H1 (cell line): ENCODE results near the gene KIDINS220. TPM values are rescaled to one million over a fixed set of nuclear protein-coding genes. Genes with fewer than 3 reads are reported as not detected.

ENCODE experiments used
- CTCF ChIA-PET: fragments of 300-600 bp; sonication (Branson Sonifier 250); formaldehyde crosslinking; loops from one replicate; lab custom pipeline; 2021; ENCODE audit not compliant: partially characterized antibody; lab: Charles Lee
- POLR2A ChIA-PET: fragments of 300-600 bp; sonication (Branson Sonifier 250); formaldehyde crosslinking; loops from one replicate; lab custom pipeline; 2021; ENCODE audit warnings: inconsistent platforms; ENCODE audit not compliant: partially characterized antibody; lab: Charles Lee
- DNase-seq, 2 experiments: peaks; one replicate each; pipeline versions ENCODE4 v3.0.0 to v3.0.0-alpha.2; 2010 to 2022; ENCODE audit warnings: low spot score in 2 of 2, low read depth in 1 of 2, mixed read lengths in 1 of 2
- FAIRE-seq: peaks from 2 replicates; lab custom pipeline; 2011; peaks lifted over from hg19 to GRCh38; lab: Jason Lieb, UNC
- H2AFZ ChIP-seq: 2 replicates; pipeline ENCODE4 v1.8.1; 2012; ENCODE audit warnings: low read length, inconsistent platforms
- H2AK5ac ChIP-seq: 2 replicates; pipeline ENCODE4 v1.6.1; 2013; ENCODE audit warnings: low read depth, low read length
- H2BK120ac ChIP-seq: replicated peaks from 2 replicates; pipeline ENCODE3; 2013; ENCODE audit warnings: low read depth, low read length, inconsistent platforms
- H2BK12ac ChIP-seq: 2 replicates; pipeline ENCODE4 v1.6.1; 2013; ENCODE audit warnings: low read depth, low read length
- H2BK15ac ChIP-seq: 2 replicates; pipeline ENCODE4 v1.6.1; 2013; ENCODE audit warnings: low read length
- H2BK20ac ChIP-seq: 2 replicates; pipeline ENCODE4 v1.6.1; 2013; ENCODE audit warnings: low read length
- H2BK5ac ChIP-seq: 2 replicates; pipeline ENCODE4 v1.6.1; 2013; ENCODE audit warnings: low read depth, low read length
- H3K14ac ChIP-seq: 2 replicates; pipeline ENCODE4 v1.6.1; 2013; ENCODE audit warnings: inconsistent platforms; ENCODE audit not compliant: insufficient read length
- H3K18ac ChIP-seq: 2 replicates; pipeline ENCODE4 v1.6.1; 2013; ENCODE audit warnings: low read length; ENCODE audit errors: extremely low read depth
- H3K23ac ChIP-seq: 2 replicates; pipeline ENCODE4 v1.6.1; 2013; ENCODE audit warnings: inconsistent platforms; ENCODE audit not compliant: insufficient read length
- H3K23me2 ChIP-seq: 2 replicates; pipeline ENCODE4 v1.6.1; 2013; ENCODE audit warnings: low read depth, low read length
- H3K27ac ChIP-seq: 2 replicates; pipeline ENCODE4 v1.6.1; 2011; ENCODE audit warnings: low read depth, low read length, inconsistent platforms
- H3K27me3 ChIP-seq, 4 experiments: replicated peaks in 1 of 4; 1 replicate in 1 of 4; 2 replicates in 3 of 4; pipeline versions ENCODE4 v1.6.1 to v1.8.1; 2011 to 2013; ENCODE audit warnings: low read length in 3 of 4, mild to moderate bottlenecking in 3 of 4, inconsistent platforms in 2 of 4, mixed read lengths in 2 of 4, moderate library complexity in 1 of 4; ENCODE audit not compliant: control insufficient read depth in 3 of 4, insufficient read depth in 3 of 4; ENCODE audit errors: extremely low read depth in 1 of 4
- H3K36me3 ChIP-seq, 4 experiments: 2 replicates each; pipeline versions ENCODE4 v1.6.1 to v1.8.1; 2011 to 2013; ENCODE audit warnings: mild to moderate bottlenecking in 4 of 4, low read length in 3 of 4, moderate library complexity in 2 of 4, control low read depth in 1 of 4, inconsistent platforms in 1 of 4; ENCODE audit not compliant: insufficient read depth in 4 of 4, control insufficient read depth in 2 of 4
- H3K4ac ChIP-seq: replicated peaks from 2 replicates; pipeline ENCODE3; 2013; ENCODE audit warnings: low read length, low read depth, mixed read lengths, inconsistent platforms; ENCODE audit not compliant: insufficient read length
- H3K4me1 ChIP-seq, 4 experiments: replicated peaks in 1 of 4; 1 replicate in 1 of 4; 2 replicates in 3 of 4; pipeline versions ENCODE4 v1.6.1 to v1.8.1; 2011 to 2013; ENCODE audit warnings: low read length in 3 of 4, inconsistent platforms in 2 of 4, mixed read lengths in 1 of 4; ENCODE audit not compliant: insufficient read depth in 4 of 4, control insufficient read depth in 3 of 4
- H3K4me2 ChIP-seq, 2 experiments: 2 replicates each; pipeline versions ENCODE4 v1.6.1 to v1.8.1; 2011 to 2013; ENCODE audit warnings: low read depth in 2 of 2, low read length in 2 of 2, control low read depth in 1 of 2, inconsistent platforms in 1 of 2, mild to moderate bottlenecking in 1 of 2; ENCODE audit not compliant: insufficient read depth in 1 of 2
- H3K4me3 ChIP-seq, 4 experiments: fragments of 200-600, 300-600 bp in 1 of 4; sonication (generic), shearing (Covaris generic), sonication (Bioruptor Twin) in 1 of 4; 2 replicates each; pipeline versions ENCODE4 v1.5.1 to v1.8.1; 2011 to 2016; ENCODE audit warnings: low read length in 4 of 4, low read depth in 3 of 4, control low read depth in 2 of 4, inconsistent platforms in 2 of 4, mild to moderate bottlenecking in 2 of 4, mixed read lengths in 1 of 4, moderate library complexity in 1 of 4; ENCODE audit not compliant: insufficient read depth in 2 of 4; ENCODE audit errors: extremely low read depth in 1 of 4
- H3K56ac ChIP-seq: replicated peaks from 2 replicates; pipeline ENCODE3; 2013; ENCODE audit warnings: low read depth, mild to moderate bottlenecking, mixed read lengths, low read length, inconsistent platforms; ENCODE audit not compliant: insufficient read length
- H3K79me1 ChIP-seq: 2 replicates; pipeline ENCODE4 v1.6.1; 2013; ENCODE audit warnings: low read depth, low read length, control low read depth
- H3K79me2 ChIP-seq, 2 experiments: 2 replicates each; pipeline versions ENCODE4 v1.6.1 to v1.8.1; 2012 to 2013; ENCODE audit warnings: low read length in 2 of 2, mild to moderate bottlenecking in 2 of 2, inconsistent platforms in 1 of 2; ENCODE audit not compliant: insufficient read depth in 2 of 2, control insufficient read depth in 1 of 2
- H3K9ac ChIP-seq, 4 experiments: replicated peaks in 1 of 4; 1 replicate in 1 of 4; 2 replicates in 3 of 4; pipeline versions ENCODE4 v1.6.1 to v1.8.1; 2011 to 2013; ENCODE audit warnings: low read depth in 3 of 4, low read length in 3 of 4, control low read depth in 2 of 4, mild to moderate bottlenecking in 2 of 4, moderate library complexity in 2 of 4, inconsistent platforms in 1 of 4; ENCODE audit errors: extremely low read depth in 1 of 4
- H3K9me3 ChIP-seq, 2 experiments: 2 replicates each; pipeline versions ENCODE4 v1.6.1 to v1.8.1; 2012 to 2013; ENCODE audit warnings: mild to moderate bottlenecking in 2 of 2, moderate library complexity in 2 of 2, control low read depth in 1 of 2, inconsistent platforms in 1 of 2, low read depth in 1 of 2, low read length in 1 of 2, mixed read lengths in 1 of 2; ENCODE audit not compliant: insufficient read depth in 2 of 2
- H4K20me1 ChIP-seq, 2 experiments: replicated peaks in 1 of 2; 2 replicates each; pipeline versions ENCODE3 to v1.8.1; 2011 to 2013; ENCODE audit warnings: inconsistent platforms in 2 of 2, low read length in 2 of 2, mild to moderate bottlenecking in 1 of 2; ENCODE audit not compliant: insufficient read depth in 2 of 2, control insufficient read depth in 1 of 2
- H4K5ac ChIP-seq: 2 replicates; pipeline ENCODE4 v1.6.1; 2013; ENCODE audit warnings: low read length, low read depth, mixed read lengths, inconsistent platforms; ENCODE audit not compliant: insufficient read length
- H4K8ac ChIP-seq: 2 replicates; pipeline ENCODE4 v1.8.0; 2013; ENCODE audit warnings: mild to moderate bottlenecking, moderate library complexity, low read length, inconsistent platforms; ENCODE audit not compliant: insufficient read depth; ENCODE audit errors: extremely low read depth
- H4K91ac ChIP-seq: replicated peaks from 2 replicates; pipeline ENCODE3; 2013; ENCODE audit warnings: low read length, mixed read lengths, inconsistent platforms; ENCODE audit not compliant: insufficient read length
- CBX5 ChIP-seq: fragments of 300-800, 300-1000 bp; sonication (generic); IDR thresholded peaks from 2 replicates; pipeline ENCODE4 v1.7.1; 2016; ENCODE audit warnings: antibody characterized with exemption, low read length, low read depth
- CEBPB ChIP-seq: IDR thresholded peaks from 2 replicates; pipeline ENCODE4 v1.6.1; 2012; ENCODE audit warnings: low read depth, low read length
- EZH2 ChIP-seq: fragments of 200-600 bp; sonication (generic); IDR thresholded peaks from 2 replicates; pipeline ENCODE4 v1.7.1; 2012; ENCODE audit warnings: low read depth, mild to moderate bottlenecking, moderate library complexity, low read length, inconsistent platforms; ENCODE audit not compliant: severe bottlenecking
- KDM5A ChIP-seq: fragments of 200-600 bp; IDR thresholded peaks from 2 replicates; pipeline ENCODE4 v1.7.1; 2012; ENCODE audit warnings: mild to moderate bottlenecking, low read length, inconsistent platforms, mixed read lengths
- RAD21 ChIP-seq, 2 experiments: IDR thresholded peaks in 1 of 2; conservative IDR thresholded peaks in 1 of 2; 2 replicates each; pipeline ENCODE4 v1.6.1; 2011; ENCODE audit warnings: low read depth in 2 of 2, low read length in 2 of 2, improper control_type of control experiment in 1 of 2, inconsistent platforms in 1 of 2, mild to moderate bottlenecking in 1 of 2, moderate library complexity in 1 of 2
- SIN3A ChIP-seq, 2 experiments: IDR thresholded peaks in 1 of 2; conservative IDR thresholded peaks in 1 of 2; 2 replicates each; pipeline ENCODE4 v1.6.1; 2011 to 2012; ENCODE audit warnings: low read length in 2 of 2, improper control_type of control experiment in 1 of 2, low read depth in 1 of 2, mild to moderate bottlenecking in 1 of 2
- TAF1 ChIP-seq: IDR thresholded peaks from 2 replicates; pipeline ENCODE4 v1.6.1; 2011; ENCODE audit warnings: mild to moderate bottlenecking, low read depth, low read length
- WGBS, 2 experiments: shearing (Covaris generic) in 1 of 2; methylation state at CpG; one replicate each; pipeline versions ENCODE4 v1.1.6 to v1.1.7; 2013 to 2015; ENCODE audit warnings: low lambda C conversion rate in 2 of 2, mixed read lengths in 2 of 2, inconsistent platforms in 1 of 2, low coverage in 1 of 2, missing lambda C conversion rate in 1 of 2; ENCODE audit not compliant: insufficient replicate concordance in 2 of 2, insufficient coverage in 1 of 2, insufficient read length in 1 of 2; ENCODE audit errors: extremely low coverage in 1 of 2, missing lambda C conversion rate in 1 of 2; 5-methylcytosine and 5-hydroxymethylcytosine counted together
- polyA plus RNA-seq, 7 experiments: library from polyadenylated mRNA; depleted of rRNA in 3 of 7; stranded (reverse) in 5 of 7; unstranded in 2 of 7; fragments of >200 nt in 5 of 7; fragments of 200-250 nt in 2 of 7; gene quantifications; 1 replicate in 5 of 7; 2 replicates in 1 of 7; 4 replicates in 1 of 7; pipeline versions ENCODE4 v1.2.1 to v1.2.3, GENCODE V29; 2011 to 2013; ENCODE audit warnings: missing spikeins in 2 of 7, mixed read lengths in 2 of 7
- total RNA-seq: library from RNA; stranded (reverse); fragmentation: NEBNext Ultra II Directional; extraction: Animal tissue kit (Norgen Biotek cat#: 25700); gene quantifications from 2 replicates; pipeline ENCODE4 v1.2.1, GENCODE V29; 2021

KIDINS220 gene
- total and polyA plus RNA-seq, 2 of the 8 experiments (the other 6 are each of a cell fraction or from before 2014, with no cell fraction given) = 21.2 to 27.1 TPM

- Histone ChIP-seq H3K9ac (no peak overlapping the region), H3K36me3 (no peaks in the 10 kb centered on the region), H3K18ac (no peak overlapping the region), H4K5ac (no peak overlapping the region), H2BK5ac (no peak overlapping the region), H3K4me2 (no peak overlapping the region), H2BK120ac (no peak overlapping the region), H4K8ac (no peak overlapping the region), H3K4ac (no peak overlapping the region), H3K14ac (no peak overlapping the region), H2AFZ (no peak overlapping the region), H4K20me1 (no peaks in the 10 kb centered on the region), H2BK20ac (no peak overlapping the region), H3K79me2 (no peaks in the 10 kb centered on the region), H3K27ac (no peak overlapping the region), H3K27me3 (no peaks in the 10 kb centered on the region), H2BK15ac (no peak overlapping the region), H2AK5ac (no peak overlapping the region), H3K79me1 (no peaks in the 10 kb centered on the region), H3K56ac (no peak overlapping the region), H3K9me3 (no peaks in the 10 kb centered on the region), H2BK12ac (no peak overlapping the region), H3K4me1 (peaks cover 0 to 4% (median under 1%) of the 10 kb centered on the region in 4 experiments; a peak in 2 of 7 replicates), H3K23ac (no peak overlapping the region), H3K23me2 (no peaks in the 10 kb centered on the region), H4K91ac (no peak overlapping the region), H3K4me3 (no peak overlapping the region)
- POLR2A ChIA-PET = interaction anchor here (1.1 kb wide), 1 partner anchor 12 kb away, joined by 3 read pairs; no protein-coding TSS in a partner anchor
- TF ChIP-seq TAF1 = no peak
- no peak for TF ChIP-seq SIN3A (conservative IDR thresholded peaks at IDR 0.05 in 1 of 2, IDR thresholded peaks at IDR 0.05 in 1 of 2; ENCODE audit: low read depth in 1 of 2, low read length in 2 of 2)
- no peak for TF ChIP-seq KDM5A
- TF ChIP-seq EZH2 = no peak
- no peak for TF ChIP-seq CEBPB
- no peak for TF ChIP-seq RAD21 (IDR thresholded peaks at IDR 0.05 in 1 of 2, conservative IDR thresholded peaks at IDR 0.05 in 1 of 2; ENCODE audit: low read depth in 2 of 2, low read length in 2 of 2)
- TF ChIP-seq CBX5 = no peak
- FAIRE-seq = no peak
- WGBS, 2 experiments = 86% methylated on average over 8 of the region's 8 CpGs; no CpG with 5 or more reads in 1 of the 2 experiments
- no peak for DNase-seq
- CTCF ChIA-PET = interaction anchor here (0.6 to 1.5 kb wide), 4 partner anchors 9 to 292 kb away, joined by 3 to 6 read pairs (median 4); no protein-coding TSS in a partner anchor
Observed at GRCh38 chr2:8850845-8851487, 13.6 kb upstream of the KIDINS220 start.
